Keratinocyte (primary cell): Measurements from ENCODE around the gene LILRB5.

ENCODE experiments used
- EZH2 ChIP-seq: IDR thresholded peaks from one replicate; pipeline ENCODE4 v1.6.1; 2012; ENCODE audit warnings: inconsistent platforms, mild to moderate bottlenecking, low read length, moderate library complexity
- TF ChIP-seq, protein P1 (sequence below), 3 experiments: IDR thresholded peaks in 1 of 3; conservative IDR thresholded peaks in 1 of 3; optimal IDR thresholded peaks in 1 of 3; 2 replicates in 2 of 3; 3 replicates in 1 of 3; pipeline versions ENCODE3 to v1.5.1; 2011; ENCODE audit warnings: low read length in 3 of 3, mild to moderate bottlenecking in 3 of 3, moderate library complexity in 2 of 3, control low read depth in 1 of 3, inconsistent platforms in 1 of 3; ENCODE audit not compliant: insufficient read depth in 2 of 3; ENCODE audit errors: extremely low read depth in 1 of 3

DNA sequence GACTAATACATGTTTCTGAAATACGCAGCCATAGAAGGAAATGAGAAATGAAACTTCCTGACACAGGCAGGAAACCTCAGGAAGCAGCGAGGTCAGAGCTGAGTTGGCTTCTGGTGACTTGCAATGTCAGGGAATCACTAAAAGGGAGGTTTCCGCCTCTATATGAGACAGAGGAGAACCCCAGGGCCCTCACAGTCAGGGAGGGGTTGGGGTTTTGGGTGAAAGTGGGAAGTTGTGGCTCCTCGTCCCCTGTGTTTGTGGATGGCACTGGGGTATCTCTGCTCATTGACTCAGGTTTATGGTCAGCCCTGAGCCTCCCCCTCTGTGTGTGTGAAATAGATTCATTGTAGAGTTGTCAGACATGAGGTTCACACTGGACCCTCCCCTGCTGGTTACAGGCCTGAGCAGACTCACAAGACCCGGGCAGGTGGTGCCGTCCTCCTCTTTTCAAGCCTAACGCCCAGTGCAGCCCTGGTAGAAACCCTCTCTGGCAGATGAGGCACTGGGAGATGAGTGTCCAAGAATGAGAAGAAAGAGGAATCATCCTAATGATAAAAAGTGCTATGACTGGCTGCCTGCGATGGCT, 9.0 kb downstream of the LILRB5 start:
- TF ChIP-seq, protein P1, sequence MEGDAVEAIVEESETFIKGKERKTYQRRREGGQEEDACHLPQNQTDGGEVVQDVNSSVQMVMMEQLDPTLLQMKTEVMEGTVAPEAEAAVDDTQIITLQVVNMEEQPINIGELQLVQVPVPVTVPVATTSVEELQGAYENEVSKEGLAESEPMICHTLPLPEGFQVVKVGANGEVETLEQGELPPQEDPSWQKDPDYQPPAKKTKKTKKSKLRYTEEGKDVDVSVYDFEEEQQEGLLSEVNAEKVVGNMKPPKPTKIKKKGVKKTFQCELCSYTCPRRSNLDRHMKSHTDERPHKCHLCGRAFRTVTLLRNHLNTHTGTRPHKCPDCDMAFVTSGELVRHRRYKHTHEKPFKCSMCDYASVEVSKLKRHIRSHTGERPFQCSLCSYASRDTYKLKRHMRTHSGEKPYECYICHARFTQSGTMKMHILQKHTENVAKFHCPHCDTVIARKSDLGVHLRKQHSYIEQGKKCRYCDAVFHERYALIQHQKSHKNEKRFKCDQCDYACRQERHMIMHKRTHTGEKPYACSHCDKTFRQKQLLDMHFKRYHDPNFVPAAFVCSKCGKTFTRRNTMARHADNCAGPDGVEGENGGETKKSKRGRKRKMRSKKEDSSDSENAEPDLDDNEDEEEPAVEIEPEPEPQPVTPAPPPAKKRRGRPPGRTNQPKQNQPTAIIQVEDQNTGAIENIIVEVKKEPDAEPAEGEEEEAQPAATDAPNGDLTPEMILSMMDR (optimal IDR thresholded peaks at IDR 0.05 in 1 of 3, IDR thresholded peaks at IDR 0.05 in 1 of 3, conservative IDR thresholded peaks at IDR 0.05 in 1 of 3; ENCODE audit: extremely low read depth in 1 of 3, insufficient read depth in 2 of 3, low read length in 3 of 3): no peak
- TF ChIP-seq EZH2: no peak
